IPS-20b (cell line): ENCODE measurements around the gene OR5H6.
"Not testable (repeated sequence)": the region's sequence is repeated elsewhere in the genome, so short reads cannot be mapped to it uniquely, and the experiment has no call there.

Source experiments
- H3K27ac ChIP-seq: one replicate; pipeline ENCODE4 v1.5.1; 2013; ENCODE audit warnings: low read length
- H3K27me3 ChIP-seq: 2 replicates; pipeline ENCODE4 v1.6.1; 2013; ENCODE audit warnings: mild to moderate bottlenecking, low read length, inconsistent platforms; ENCODE audit not compliant: insufficient read depth
- H3K36me3 ChIP-seq: 2 replicates; pipeline ENCODE4 v1.6.1; 2013; ENCODE audit warnings: low read depth, mild to moderate bottlenecking, inconsistent platforms, low read length, moderate library complexity; ENCODE audit not compliant: insufficient read depth
- H3K4me1 ChIP-seq: 2 replicates; pipeline ENCODE4 v1.6.1; 2013; ENCODE audit warnings: mild to moderate bottlenecking, control low read depth, inconsistent platforms, low read length, moderate library complexity; ENCODE audit not compliant: insufficient read depth
- H3K4me3 ChIP-seq: 2 replicates; pipeline ENCODE4 v1.5.1; 2013; ENCODE audit warnings: mild to moderate bottlenecking, low read length, inconsistent platforms
- H3K9ac ChIP-seq: 2 replicates; pipeline ENCODE4 v1.6.1; 2013; ENCODE audit warnings: low read depth, mild to moderate bottlenecking, inconsistent platforms, low read length, moderate library complexity
- H3K9me3 ChIP-seq: 2 replicates; pipeline ENCODE4 v1.6.1; 2013; ENCODE audit warnings: mild to moderate bottlenecking, low read depth, low read length, inconsistent platforms; ENCODE audit not compliant: insufficient read depth

The OR5H6 gene

DNA sequence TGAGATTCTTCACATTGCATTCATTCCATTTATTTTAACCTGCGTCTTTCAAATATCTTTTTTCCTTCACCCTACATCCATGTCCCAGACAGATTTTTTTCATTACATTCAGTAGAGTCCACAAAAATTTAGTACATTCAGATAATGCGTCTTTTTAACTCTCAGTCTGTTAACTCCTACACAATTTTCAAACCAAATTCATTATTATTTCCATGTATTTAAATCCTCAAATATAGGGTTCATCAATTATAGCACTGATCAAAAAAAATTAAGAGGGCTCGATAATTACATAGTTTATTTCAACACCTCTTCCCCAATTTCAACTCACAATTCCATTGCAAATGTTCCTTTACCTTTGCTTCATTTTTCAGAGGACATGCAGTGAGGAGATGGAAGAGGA is at the start of gene OR5H6:
OR5H6 (plus strand) TSS at position 301 of the 400 bp plus-strand sequence; CDS start at position 390, 89 bp downstream.
- Histone ChIP-seq H3K36me3 (no peaks in the 10 kb centered on the region), H3K9ac (no peak within 1 kb of the TSS), H3K4me3 (no peak within 1 kb of the TSS), H3K4me1 (no peaks in the 10 kb centered on the region), H3K27me3 (no peaks in the 10 kb centered on the region), H3K9me3 (no peaks in the 10 kb centered on the region), H3K27ac (no peak within 1 kb of the TSS)

DNA sequence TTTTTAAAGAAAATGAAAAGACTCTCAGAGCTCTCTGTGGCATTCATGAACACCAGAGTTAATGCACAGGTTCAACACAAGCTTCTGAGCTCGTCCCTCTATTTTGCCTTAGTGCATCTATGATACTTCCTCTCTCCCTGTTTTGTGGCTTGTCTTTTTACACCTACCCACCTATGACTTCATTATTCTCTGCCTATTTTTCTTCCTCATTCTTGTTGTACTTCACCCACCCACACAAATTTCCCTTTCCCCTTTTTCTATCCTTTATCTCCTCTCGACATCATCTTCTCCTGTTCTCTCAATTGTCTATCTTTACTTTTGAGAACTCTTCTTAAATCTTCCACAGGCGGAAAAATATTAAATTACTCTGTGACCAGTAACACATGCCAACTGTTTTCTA is 49.0 kb upstream of the OR5H6 start:
- no peak overlapping the region for H3K27ac ChIP-seq
- no peaks in the 10 kb centered on the region for H3K36me3 ChIP-seq
- no peak overlapping the region for H3K4me3 ChIP-seq
- H3K9me3 ChIP-seq: no peaks in the 10 kb centered on the region
- peaks cover 3% of the 10 kb centered on the region; the same call in 1 of the 2 replicates for H3K4me1 ChIP-seq
- no peak overlapping the region for H3K9ac ChIP-seq
- H3K27me3 ChIP-seq: no peaks in the 10 kb centered on the region

DNA sequence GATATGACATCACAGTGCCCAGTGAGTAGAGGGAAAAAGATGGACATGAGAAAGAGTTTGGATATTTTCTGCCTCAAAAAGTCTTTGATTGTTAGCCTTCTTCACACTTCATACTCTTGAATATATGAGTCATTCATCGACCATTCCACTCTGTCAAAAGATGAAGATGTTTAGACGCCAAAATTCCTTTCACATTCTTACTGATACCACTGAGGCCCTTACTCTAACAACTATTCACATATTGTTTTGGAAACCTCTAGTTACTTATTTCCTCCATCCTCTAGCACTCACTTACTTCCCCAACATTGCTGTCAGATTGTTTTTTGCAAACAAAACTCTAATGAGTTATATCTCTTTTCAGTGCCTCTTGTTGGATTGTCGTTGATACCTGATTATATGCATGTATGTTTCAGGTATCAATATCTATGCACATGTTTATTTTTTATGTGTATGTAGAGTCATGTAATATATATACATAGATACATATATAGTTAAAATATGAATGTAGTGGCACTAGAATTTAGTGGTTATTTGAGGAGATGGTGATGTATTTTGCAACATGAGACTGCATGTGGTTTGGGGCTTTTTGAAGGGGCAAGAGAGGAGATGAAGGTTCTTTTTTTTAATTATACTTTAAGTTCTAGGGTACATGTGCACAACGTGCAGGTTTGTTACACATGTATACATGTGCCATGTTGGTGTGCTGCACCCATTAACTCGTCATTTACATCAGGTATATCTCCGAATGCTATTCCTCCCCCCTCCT is 40.0 kb upstream of the OR5H6 start:
- Histone ChIP-seq H3K4me1 (no peaks in the 10 kb centered on the region), H3K9me3 (no peaks in the 10 kb centered on the region), H3K27ac (no peak overlapping the region), H3K9ac (no peak overlapping the region), H3K27me3 (no peaks in the 10 kb centered on the region), H3K36me3 (no peaks in the 10 kb centered on the region), H3K4me3 (no peak overlapping the region)

DNA sequence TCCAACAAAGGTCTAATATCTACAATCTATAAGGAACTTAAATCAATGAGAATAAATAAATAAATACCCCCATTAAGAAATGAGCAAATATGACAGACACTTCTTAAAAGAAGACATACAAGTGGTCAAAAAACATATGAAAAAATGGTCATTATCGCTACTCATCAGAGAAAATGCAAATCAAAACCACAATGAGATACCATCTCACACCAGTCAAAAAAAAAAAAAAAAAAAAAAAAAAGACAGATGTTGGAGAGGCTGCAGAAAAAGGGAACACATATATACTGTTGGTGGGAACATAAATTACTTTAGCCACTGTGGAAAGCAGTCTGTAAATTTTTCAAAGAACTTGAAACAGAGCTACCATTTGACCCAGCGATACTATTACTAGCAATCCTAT is 31.6 kb upstream of the OR5H6 start:
- Histone ChIP-seq H3K36me3 (no peaks in the 10 kb centered on the region), H3K27me3 (no peaks in the 10 kb centered on the region), H3K9me3 (no peaks in the 10 kb centered on the region), H3K9ac (no peak overlapping the region), H3K27ac (no peak overlapping the region), H3K4me1 (no peaks in the 10 kb centered on the region), H3K4me3 (no peak overlapping the region)

DNA sequence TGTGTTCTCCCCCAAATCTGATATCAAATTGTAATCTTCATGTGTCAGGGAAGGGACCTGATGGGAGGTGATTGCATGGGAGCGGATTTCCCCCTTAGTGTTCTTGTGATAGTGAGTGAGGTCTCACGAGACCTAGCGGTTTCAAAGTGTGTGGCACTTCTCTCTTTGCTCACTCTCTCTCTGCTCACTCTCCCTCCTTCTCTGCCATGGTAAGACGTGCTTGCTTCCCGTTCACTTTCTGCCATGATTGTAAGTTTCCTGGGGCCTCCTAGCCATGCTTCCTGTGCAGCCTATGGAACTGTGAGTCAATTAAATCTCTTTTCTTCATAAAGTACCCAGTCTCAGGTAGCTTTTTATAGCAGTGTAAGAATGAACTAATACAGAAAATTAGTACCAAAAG is 30.6 kb upstream of the OR5H6 start:
- no peaks in the 10 kb centered on the region for H3K9me3 ChIP-seq
- no peak overlapping the region for H3K27ac ChIP-seq
- H3K4me3 ChIP-seq: no peak overlapping the region
- H3K4me1 ChIP-seq: no peaks in the 10 kb centered on the region
- no peaks in the 10 kb centered on the region for H3K27me3 ChIP-seq
- H3K9ac ChIP-seq: no peak overlapping the region
- H3K36me3 ChIP-seq: no peaks in the 10 kb centered on the region

DNA sequence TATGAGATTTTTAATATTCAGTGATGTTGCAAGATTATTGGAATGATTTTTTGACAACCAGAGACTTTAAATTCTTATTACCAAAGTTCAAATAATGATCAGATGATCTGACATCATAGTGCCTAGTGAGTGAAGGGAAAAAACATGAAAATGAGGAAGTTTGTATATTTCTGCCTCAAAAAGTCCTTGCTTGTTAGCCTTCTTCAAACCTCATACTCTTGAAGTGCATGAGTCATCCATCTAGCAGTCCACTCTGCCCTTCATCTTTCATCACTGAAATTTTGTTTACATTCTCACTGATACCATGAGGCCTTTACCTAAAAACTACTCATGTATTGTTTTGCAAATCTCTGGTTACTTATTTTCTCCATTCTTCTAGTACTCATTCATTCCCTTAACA is 23.9 kb upstream of the OR5H6 start:
- peaks cover 23% of the 10 kb centered on the region for H3K4me1 ChIP-seq
- H3K36me3 ChIP-seq: no peaks in the 10 kb centered on the region
- H3K27me3 ChIP-seq: no peaks in the 10 kb centered on the region
- H3K4me3 ChIP-seq: no peak overlapping the region
- no peaks in the 10 kb centered on the region for H3K9me3 ChIP-seq
- H3K27ac ChIP-seq: no peak overlapping the region
- no peak overlapping the region for H3K9ac ChIP-seq

DNA sequence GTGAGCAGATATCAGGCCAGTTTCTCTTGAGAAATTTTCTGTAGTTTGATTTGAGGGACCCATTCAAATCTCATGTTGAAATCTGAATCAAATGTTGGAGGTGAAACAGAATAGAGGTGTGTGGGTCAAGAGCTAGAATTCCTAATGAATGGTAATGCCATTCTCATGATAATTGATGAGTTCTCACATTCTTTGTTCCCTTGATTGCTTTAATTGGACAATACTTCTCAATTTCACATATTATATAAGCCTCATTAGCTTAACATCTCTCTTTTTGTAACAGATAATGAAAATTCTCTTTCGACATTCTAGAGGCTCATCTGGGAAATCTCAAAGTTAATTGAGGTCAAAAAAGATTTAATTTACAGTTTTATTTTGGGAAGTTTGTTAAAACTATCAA is 21.9 kb upstream of the OR5H6 start:
- Histone ChIP-seq H3K9me3 (no peaks in the 10 kb centered on the region), H3K36me3 (no peaks in the 10 kb centered on the region), H3K9ac (no peak overlapping the region), H3K4me3 (no peak overlapping the region), H3K27me3 (no peaks in the 10 kb centered on the region), H3K27ac (no peak overlapping the region), H3K4me1 (peaks cover 23% of the 10 kb centered on the region)

DNA sequence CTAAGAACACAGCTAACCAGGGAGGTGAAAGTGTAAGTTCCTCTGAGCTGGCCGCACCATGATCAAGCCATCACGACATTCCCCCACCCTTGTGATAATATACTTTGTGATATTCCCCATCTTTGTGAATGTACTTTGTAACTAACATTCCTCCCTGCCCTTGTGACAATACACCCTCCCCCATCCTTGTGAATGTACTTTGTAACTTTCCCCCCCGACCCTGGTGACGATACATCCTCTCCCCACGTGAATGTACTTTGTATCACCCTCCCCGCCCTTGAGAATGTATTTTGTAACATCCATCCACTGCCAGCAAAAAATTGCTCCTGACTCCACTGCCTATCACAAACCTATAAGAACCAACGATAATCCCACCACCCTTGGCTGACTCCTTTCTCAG is 20.2 kb upstream of the OR5H6 start:
- no peaks in the 10 kb centered on the region for H3K9me3 ChIP-seq
- no peak overlapping the region for H3K27ac ChIP-seq
- H3K4me1 ChIP-seq: peaks cover 23% of the 10 kb centered on the region
- H3K9ac ChIP-seq: no peak overlapping the region
- no peaks in the 10 kb centered on the region for H3K36me3 ChIP-seq
- H3K27me3 ChIP-seq: no peaks in the 10 kb centered on the region
- no peak overlapping the region for H3K4me3 ChIP-seq

DNA sequence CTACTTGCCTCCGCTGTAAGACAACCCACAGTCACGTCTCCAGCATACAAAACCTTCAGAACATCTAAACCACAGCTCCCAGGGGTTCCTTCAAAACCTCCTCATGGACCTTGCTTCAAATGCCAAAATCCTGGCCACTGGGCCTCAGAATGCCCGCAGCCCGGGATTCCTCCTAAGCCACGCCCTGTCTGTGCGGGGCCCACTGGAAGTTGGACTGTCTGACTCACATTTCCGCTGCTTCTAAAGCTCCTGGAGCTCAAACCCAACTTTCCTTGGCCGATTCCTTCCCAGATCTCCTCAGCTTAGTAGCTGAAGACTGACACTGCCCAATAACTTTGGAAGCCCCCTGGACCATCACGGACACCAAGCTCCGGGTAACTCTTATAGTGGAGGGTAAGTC is 17.9 kb upstream of the OR5H6 start:
- Histone ChIP-seq H3K9ac (no peak overlapping the region), H3K36me3 (no peaks in the 10 kb centered on the region), H3K27ac (no peak overlapping the region), H3K27me3 (no peaks in the 10 kb centered on the region), H3K4me3 (no peak overlapping the region), H3K4me1 (peaks cover 13% of the 10 kb centered on the region; the same call in 1 of the 2 replicates), H3K9me3 (no peaks in the 10 kb centered on the region)

DNA sequence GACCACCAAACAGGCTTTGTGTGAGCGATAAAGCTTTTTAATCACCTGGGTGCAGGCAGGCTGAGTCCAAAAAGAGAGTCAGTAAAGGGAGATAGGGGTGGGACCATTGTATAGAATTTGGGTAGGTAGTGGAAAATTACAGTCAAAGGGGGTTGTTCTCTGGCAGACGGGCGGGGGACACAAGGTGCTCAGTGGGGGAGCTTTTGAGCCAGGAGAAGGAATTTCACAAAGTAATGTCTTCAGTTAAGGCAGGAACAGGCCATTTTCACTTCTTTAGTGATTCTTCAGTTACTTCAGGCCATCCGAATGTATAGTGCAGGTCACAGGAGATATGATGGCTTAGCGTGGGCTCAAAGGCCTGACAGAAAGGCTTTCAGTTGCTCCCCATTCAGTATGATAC is 8.0 kb upstream of the OR5H6 start:
- not testable (repeated sequence) for H3K4me3 ChIP-seq, H3K9ac ChIP-seq, H3K9me3 ChIP-seq, H3K27me3 ChIP-seq, H3K27ac ChIP-seq, H3K36me3 ChIP-seq
- H3K4me1 ChIP-seq: peaks cover 13% of the 10 kb centered on the region; the same call in 1 of the 2 replicates

DNA sequence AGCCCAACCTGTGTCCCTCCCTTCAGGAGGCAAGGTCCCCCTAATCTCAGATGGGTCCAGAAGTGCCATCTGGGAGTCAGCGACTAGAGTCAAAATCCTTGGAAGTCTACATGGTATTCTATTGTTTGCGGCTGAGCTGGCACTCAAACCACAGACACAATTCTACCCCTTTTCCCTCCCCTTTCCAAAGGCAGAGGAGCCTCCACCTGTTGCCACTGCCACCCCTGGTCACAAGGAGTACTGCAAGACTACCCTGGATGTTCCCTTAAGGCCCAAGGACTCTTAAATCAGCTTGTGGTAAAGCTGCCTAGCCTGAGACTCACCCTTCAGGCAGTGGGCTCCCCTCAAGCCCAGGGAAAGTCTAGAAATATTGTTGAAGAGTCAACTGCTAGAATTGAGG is 4.3 kb upstream of the OR5H6 start:
- H3K4me1 ChIP-seq: peaks cover 13% of the 10 kb centered on the region; the same call in 1 of the 2 replicates
- H3K9me3 ChIP-seq: no peaks in the 10 kb centered on the region
- H3K36me3 ChIP-seq: no peaks in the 10 kb centered on the region
- H3K27ac ChIP-seq: no peak overlapping the region
- H3K4me3 ChIP-seq: no peak overlapping the region
- H3K9ac ChIP-seq: no peak overlapping the region
- no peaks in the 10 kb centered on the region for H3K27me3 ChIP-seq

DNA sequence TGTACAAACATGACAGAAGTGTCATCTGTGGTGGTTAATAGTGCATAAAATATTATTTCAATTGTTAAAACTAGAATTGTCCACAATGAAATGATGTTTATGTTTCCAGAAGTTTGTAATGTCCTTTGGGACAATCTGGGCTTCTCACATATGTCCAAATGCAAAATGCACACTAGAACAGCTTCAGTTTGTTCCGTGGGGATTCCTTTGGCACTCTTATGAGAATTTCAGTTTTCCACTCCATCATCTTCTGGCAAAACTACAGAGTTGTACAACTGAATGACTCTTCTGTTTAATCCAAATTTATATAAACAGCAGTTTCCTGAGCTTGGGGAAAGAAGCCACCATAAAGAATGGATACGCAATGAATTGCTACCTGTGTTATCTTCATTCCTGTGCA is 2.0 kb upstream of the OR5H6 start:
- Histone ChIP-seq H3K36me3 (no peaks in the 10 kb centered on the region), H3K4me3 (no peak overlapping the region), H3K9me3 (no peaks in the 10 kb centered on the region), H3K9ac (no peak overlapping the region), H3K27me3 (no peaks in the 10 kb centered on the region), H3K4me1 (no peaks in the 10 kb centered on the region), H3K27ac (no peak overlapping the region)
